GM12873 (cell line): Measurements from ENCODE around the gene MIA2.

ENCODE experiments used
- TF ChIP-seq, protein P1 (sequence below): IDR thresholded peaks from 2 replicates; pipeline ENCODE4 v1.5.1; 2012; ENCODE audit warnings: low read depth, mild to moderate bottlenecking, moderate library complexity, low read length, control low read depth; ENCODE audit not compliant: insufficient read depth; ENCODE audit errors: missing control alignments

Gene MIA2

DNA sequence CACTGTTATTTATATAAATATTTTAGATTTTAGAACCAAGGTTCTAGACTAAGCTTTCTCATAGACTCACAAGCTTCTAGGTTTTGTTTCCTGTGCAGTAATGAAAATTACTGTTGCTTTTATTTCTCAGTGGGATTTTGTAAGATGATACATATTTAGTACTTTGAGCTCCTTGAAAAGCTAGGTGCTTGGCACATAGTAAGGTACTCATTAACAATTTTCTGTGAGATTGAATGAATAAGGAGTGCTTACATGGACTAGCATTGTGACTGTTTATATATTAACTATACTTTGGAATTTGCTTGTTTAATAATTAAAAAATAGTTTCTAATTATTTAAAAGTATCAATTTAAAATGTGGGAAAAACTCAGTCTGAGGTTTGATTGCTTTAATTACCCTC, 85.7 kb downstream of the MIA2 start:
- TF ChIP-seq, protein P1, sequence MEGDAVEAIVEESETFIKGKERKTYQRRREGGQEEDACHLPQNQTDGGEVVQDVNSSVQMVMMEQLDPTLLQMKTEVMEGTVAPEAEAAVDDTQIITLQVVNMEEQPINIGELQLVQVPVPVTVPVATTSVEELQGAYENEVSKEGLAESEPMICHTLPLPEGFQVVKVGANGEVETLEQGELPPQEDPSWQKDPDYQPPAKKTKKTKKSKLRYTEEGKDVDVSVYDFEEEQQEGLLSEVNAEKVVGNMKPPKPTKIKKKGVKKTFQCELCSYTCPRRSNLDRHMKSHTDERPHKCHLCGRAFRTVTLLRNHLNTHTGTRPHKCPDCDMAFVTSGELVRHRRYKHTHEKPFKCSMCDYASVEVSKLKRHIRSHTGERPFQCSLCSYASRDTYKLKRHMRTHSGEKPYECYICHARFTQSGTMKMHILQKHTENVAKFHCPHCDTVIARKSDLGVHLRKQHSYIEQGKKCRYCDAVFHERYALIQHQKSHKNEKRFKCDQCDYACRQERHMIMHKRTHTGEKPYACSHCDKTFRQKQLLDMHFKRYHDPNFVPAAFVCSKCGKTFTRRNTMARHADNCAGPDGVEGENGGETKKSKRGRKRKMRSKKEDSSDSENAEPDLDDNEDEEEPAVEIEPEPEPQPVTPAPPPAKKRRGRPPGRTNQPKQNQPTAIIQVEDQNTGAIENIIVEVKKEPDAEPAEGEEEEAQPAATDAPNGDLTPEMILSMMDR, result no peak

DNA sequence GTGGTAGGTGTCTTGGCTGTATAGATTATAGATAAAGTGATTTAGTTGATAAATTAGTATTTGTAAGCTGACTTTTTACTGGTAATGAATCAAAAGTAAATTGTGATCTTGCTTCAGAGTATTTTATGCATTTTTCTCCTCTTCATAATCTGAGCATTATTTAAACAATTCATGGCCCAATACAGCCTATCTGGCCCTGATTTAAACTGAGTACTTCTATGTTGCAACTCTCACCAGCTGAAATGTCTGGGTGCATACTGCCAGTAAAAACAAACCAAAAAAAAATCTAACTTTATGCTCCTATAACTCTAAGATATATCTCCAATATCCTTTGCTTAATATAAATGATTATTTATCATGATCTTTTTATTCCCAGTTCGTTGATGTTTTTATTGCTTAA, 86.6 kb downstream of the MIA2 start:
- TF ChIP-seq, protein P1, result no peak

DNA sequence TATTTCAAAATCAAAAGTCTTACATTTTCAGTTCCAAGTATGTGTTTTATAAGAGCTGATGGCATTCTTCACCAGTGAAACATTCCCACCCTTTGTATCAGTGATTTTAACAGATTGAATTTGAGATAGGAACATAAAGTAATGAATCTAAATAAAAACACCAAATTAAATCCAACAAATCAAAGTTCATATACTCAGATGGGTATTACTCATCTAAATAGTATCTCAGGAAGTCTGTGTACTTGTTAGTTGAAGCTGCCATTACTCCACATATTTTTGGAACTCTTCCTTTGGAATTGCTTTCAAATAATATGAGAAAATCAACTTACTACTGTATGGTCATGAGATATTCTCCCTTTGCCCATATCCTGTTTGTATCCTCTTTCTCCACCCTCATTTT, 89.1 kb downstream of the MIA2 start:
- TF ChIP-seq, protein P1, result no peak

DNA sequence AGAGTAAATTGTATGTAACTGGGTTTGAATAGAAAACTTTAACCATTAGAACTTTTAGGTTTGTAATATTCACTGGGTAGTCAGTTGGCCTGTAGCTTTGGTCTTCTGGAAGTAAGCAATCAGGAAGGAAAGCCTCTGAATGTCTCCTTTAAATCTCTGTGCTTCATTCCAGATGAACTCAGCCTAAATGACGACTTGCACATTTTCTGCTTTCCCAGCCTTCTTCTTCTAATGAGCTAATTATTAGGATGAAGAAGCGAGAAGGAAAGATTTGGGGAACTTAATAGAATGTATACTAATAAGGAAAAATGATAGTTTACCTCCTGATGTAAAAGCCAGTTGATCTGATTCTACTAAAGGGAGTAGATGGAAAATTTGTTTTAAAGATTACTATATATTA, 90.4 kb downstream of the MIA2 start:
- TF ChIP-seq, protein P1, result no peak

DNA sequence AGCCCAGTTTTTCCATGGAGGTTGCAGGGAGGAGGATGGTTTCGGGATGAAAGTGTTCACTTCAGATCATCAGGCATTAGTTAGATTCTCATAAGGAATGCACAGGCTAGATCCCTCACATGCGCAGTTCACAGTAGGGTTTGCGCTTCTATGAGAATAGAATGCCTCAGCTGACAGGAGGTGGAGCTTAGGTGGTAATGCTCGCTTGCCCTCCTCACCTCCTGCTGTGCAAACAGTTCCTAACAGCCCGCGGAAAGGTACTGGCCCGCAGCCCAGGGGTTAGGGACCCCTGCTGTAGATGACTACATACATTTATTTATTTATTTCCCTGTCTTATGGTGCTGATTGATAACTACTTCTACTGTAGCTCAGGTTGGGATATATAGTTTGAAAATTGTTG, 105.3 kb downstream of the MIA2 start:
- TF ChIP-seq, protein P1, result no peak

DNA sequence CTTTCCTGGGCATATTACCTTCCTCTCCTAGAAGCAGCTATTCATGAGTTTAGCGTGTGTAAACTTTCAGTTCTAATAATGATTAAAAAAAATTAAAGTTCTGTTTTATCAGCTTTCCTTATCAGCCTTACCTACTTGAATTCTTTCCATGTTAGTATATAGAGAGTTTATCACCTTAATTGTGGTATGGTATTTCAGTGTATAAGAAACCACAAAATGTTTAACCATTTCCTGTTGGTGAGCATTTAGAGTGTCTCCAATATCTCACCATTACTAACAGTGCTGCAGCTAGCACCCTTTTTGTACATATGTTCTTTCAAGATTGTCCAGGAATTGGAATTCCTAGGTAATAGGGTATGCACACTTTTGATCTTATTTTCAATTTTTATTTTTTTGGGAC, 109.1 kb downstream of the MIA2 start:
- TF ChIP-seq, protein P1, result no peak

DNA sequence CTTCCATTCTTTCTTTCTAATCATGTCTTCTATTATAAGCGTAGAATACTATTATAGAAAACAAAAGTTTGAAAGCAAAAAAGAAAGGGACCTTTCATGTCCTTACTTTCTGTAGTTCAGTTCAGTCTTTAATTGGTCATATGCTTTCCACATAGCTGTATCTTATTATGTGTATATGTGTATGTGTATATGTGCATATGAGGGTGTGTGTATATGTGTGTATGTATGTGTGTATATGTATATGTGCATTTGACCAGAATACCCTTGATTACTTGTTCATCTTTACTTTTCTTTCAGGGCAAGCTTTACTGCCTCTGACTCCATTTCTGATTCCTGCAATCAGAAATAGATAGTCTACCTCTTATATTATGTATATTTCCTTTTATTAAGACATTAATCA, 109.9 kb downstream of the MIA2 start:
- TF ChIP-seq, protein P1, result no peak
